Fibroblast of the aortic adventitia (primary cell): ENCODE data around the gene RTF2. TPM values are rescaled to one million over a fixed set of nuclear protein-coding genes. Genes with fewer than 3 reads are reported as not detected.

Source experiments
- DNase-seq: peaks from one replicate; pipeline ENCODE4 v3.0.0-alpha.2; 2010; ENCODE audit warnings: low read depth
- H3K4me3 ChIP-seq: 2 replicates; pipeline ENCODE4 v1.5.1; 2011; ENCODE audit warnings: low read depth, mild to moderate bottlenecking, control low read depth, low read length, moderate library complexity
- total RNA-seq: library from RNA; depleted of rRNA; stranded (reverse); fragments of >200 nt; gene quantifications from 2 replicates; pipeline ENCODE4 v1.2.3, GENCODE V29; 2012; ENCODE audit warnings: low replicate concordance
- TF ChIP-seq, protein P1 (sequence below): IDR thresholded peaks from 2 replicates; pipeline ENCODE4 v1.5.1; 2011; ENCODE audit warnings: mild to moderate bottlenecking, low read length, control low read depth, inconsistent platforms; ENCODE audit not compliant: insufficient read depth

The RTF2 gene
- total RNA-seq, 1 donor: 61.5 TPM

DNA sequence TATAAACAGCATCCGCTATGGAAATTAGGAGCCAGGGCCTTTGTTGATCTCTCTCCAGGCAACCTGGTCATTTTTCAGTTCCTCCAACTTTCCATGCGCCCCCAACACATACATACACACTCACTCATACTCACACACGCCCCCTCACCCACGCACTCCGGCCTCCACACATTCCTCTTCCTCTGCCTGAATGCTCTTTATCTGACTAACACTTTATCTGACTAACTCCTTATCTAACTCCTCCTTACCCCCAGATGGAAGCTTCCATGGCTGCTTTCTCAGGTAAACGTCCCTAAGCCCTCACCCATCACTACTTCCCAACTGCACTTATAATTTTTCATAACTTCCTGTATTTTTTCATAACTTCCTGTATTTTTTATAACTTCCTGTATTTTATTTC is 38.9 kb upstream of the RTF2 start:
- no peak overlapping the region for H3K4me3 ChIP-seq
- peak; percentile 71 for DNase-seq
- TF ChIP-seq, protein P1, sequence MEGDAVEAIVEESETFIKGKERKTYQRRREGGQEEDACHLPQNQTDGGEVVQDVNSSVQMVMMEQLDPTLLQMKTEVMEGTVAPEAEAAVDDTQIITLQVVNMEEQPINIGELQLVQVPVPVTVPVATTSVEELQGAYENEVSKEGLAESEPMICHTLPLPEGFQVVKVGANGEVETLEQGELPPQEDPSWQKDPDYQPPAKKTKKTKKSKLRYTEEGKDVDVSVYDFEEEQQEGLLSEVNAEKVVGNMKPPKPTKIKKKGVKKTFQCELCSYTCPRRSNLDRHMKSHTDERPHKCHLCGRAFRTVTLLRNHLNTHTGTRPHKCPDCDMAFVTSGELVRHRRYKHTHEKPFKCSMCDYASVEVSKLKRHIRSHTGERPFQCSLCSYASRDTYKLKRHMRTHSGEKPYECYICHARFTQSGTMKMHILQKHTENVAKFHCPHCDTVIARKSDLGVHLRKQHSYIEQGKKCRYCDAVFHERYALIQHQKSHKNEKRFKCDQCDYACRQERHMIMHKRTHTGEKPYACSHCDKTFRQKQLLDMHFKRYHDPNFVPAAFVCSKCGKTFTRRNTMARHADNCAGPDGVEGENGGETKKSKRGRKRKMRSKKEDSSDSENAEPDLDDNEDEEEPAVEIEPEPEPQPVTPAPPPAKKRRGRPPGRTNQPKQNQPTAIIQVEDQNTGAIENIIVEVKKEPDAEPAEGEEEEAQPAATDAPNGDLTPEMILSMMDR: no peak

DNA sequence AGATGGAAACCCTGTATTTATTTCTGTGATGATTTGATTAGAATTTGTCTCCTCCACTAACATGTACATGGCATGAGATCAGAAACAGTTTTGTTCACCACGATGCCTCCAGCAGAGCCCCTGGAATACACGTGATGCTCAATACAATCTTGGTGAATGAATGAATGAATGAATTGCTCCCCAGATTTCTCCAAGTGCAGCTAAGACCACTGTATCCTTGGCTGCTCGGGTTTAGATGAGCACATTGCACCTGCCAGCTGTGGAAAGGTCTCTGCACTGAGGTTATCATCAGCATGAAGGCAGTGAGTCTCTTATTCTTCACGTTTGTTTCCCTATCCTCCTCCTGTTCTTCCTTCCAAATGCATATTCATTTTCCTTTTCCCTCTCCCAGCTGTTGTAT is 38.5 kb upstream of the RTF2 start:
- DNase-seq: no peak
- H3K4me3 ChIP-seq: no peak overlapping the region
- TF ChIP-seq, protein P1: no peak

DNA sequence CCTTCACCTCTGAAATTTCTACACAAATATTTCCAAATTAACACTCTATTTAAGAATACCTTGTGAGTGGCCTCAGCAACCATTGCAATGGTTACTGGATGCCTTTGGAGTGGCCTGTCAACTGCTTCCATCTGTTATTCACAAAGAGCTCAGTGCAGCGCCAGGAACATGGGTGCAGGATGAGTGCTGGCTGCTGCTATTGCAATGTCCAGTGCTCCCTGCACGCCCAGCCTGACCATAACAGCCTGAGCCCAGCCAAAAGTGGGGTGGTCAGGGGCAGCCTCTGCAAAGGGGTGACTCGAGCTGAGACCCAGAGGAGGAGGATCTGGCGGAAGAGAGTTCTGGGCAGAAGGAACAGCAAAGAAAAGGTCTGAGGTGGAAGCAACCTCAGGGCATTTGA is 38.0 kb upstream of the RTF2 start:
- DNase-seq: no peak
- TF ChIP-seq, protein P1: no peak
- H3K4me3 ChIP-seq: no peak overlapping the region

DNA sequence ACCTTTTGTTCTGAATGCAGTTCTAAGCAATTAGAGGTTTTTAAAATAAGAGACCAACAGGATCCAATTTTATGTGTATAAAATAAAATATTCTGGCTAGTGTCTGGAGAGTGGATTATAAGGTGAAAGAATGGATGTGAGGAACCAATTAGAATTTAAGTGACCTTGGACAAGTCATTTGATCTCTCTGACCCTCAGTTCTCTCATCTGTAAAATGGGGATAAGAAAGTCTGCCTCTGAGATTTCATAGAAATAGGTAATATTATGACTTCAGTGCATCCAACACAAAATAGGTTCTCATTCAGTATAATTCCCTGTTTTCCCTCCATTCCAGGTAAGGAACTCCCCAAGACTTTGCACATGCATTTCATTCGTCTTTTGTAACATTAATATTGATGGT is 37.5 kb upstream of the RTF2 start:
- TF ChIP-seq, protein P1: no peak
- no peak for DNase-seq
- no peak overlapping the region for H3K4me3 ChIP-seq

DNA sequence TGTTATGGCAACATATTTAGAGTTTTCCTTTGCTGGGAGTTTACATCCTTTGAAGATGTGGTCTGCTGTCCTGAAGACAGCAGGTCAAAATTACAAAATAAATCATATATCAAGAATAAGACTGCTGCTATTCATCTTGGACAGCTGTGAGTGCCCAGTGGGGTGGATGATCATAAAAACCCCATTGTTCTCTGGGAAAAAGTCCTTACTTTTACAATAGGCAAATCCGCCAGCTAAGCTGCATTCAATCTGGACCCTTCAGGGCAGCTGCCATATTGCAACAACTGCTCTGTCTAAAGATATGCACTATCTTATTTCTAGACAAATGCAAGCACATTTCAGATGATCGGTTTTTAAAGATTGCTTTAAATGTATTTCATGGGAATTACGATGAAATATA is 37.0 kb upstream of the RTF2 start:
- no peak overlapping the region for H3K4me3 ChIP-seq
- DNase-seq: no peak
- TF ChIP-seq, protein P1: no peak

DNA sequence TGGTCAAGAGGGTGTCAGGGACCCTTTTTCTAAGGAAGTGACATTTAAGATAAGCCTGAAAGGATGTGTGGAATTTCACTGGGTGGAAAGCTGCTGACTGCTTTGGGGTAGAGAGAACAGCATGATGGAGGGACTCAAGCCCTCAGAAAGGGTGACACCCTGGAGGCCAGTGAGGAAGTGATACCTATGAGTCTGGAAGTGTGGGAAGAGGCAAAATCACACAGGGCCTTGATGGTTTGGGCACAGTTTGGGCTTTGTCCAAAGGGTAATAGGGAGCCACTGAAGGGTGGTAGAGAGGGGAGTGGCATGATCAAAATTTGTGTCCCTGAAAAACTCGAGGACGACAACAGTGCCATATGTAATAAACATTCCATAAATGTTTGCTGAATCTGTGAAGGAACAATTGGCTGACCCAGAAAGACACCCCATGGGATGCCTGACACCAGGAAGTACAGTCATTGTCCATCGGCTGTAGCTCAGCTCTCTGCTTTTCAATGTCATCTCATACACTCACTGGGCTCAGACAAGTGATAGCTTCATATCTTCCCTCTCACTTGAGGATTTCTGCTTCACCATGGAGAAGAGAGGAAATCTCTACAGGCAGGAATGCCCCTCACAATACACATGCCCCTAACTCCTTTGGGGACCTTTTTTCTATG is 35.1 kb upstream of the RTF2 start:
- TF ChIP-seq, protein P1: no peak
- H3K4me3 ChIP-seq: no peak overlapping the region

DNA sequence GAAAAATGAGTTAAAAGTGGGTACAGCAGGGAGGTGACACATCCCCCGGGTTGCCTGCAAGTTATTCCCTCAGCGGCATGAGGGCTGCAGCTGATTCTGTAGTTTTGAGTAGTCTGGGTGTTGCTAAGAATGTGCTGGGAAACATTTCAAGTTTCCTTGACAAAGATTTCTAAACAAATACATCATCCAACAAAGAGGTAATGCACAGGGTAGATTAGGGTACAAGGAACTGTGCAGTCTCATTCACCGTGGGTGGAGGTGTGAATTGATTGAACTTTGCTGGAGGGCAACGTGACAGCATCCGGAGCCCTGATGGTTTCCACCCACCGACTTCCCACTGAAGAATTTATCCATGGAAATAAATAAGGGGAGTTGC is 34.6 kb upstream of the RTF2 start:
- DNase-seq: peak; percentile 84
- no peak overlapping the region for H3K4me3 ChIP-seq
- TF ChIP-seq, protein P1: no peak

More for the DNA sequence above, 35.1 kb upstream of the RTF2 start:
- no peak for DNase-seq
